Astrocyte (in vitro differentiated cells and primary cell): ENCODE data around the gene KLHL18. TPM values are rescaled to one million over a fixed set of nuclear protein-coding genes. Genes with fewer than 3 reads are reported as not detected.
"Not testable (repeated sequence)": the region's sequence is repeated elsewhere in the genome, so short reads cannot be mapped to it uniquely, and the experiment has no call there.

Source experiments
- DNase-seq: peaks from one replicate; pipeline ENCODE4 v3.0.0-alpha.2; 2010; ENCODE audit warnings: low read depth
- FAIRE-seq: peaks from 2 replicates; lab custom pipeline; 2011; peaks lifted over from hg19 to GRCh38; lab: Jason Lieb, UNC
- H2AFZ ChIP-seq: 2 replicates; pipeline ENCODE4 v1.6.0; 2012; ENCODE audit warnings: low read depth, low read length, inconsistent platforms
- H3K27ac ChIP-seq: 2 replicates; pipeline ENCODE4 v1.5.1; 2011; ENCODE audit warnings: low read depth, low read length, inconsistent platforms
- H3K27me3 ChIP-seq: 2 replicates; pipeline ENCODE4 v1.6.0; 2011; ENCODE audit warnings: low read length, inconsistent platforms; ENCODE audit not compliant: insufficient read depth
- H3K36me3 ChIP-seq: 2 replicates; pipeline ENCODE4 v1.5.1; 2011; ENCODE audit warnings: low read length, inconsistent platforms; ENCODE audit not compliant: insufficient read depth
- H3K4me1 ChIP-seq: 2 replicates; pipeline ENCODE4 v1.5.1; 2011; ENCODE audit warnings: low read length, inconsistent platforms; ENCODE audit not compliant: insufficient read depth
- H3K4me2 ChIP-seq: 2 replicates; pipeline ENCODE4 v1.6.0; 2012; ENCODE audit warnings: low read length, inconsistent platforms
- H3K4me3 ChIP-seq: 2 replicates; pipeline ENCODE4 v1.5.1; 2011; ENCODE audit warnings: low read depth, mild to moderate bottlenecking, low read length, inconsistent platforms; ENCODE audit not compliant: insufficient read depth
- H3K79me2 ChIP-seq: 2 replicates; pipeline ENCODE4 v1.6.0; 2012; ENCODE audit warnings: mild to moderate bottlenecking, low read length, inconsistent platforms; ENCODE audit not compliant: insufficient read depth
- H3K9ac ChIP-seq: 2 replicates; pipeline ENCODE4 v1.6.0; 2012; ENCODE audit warnings: mild to moderate bottlenecking, low read length, inconsistent platforms
- H3K9me3 ChIP-seq: 2 replicates; pipeline ENCODE4 v1.5.1; 2012; ENCODE audit warnings: low read depth, mild to moderate bottlenecking, low read length, inconsistent platforms; ENCODE audit not compliant: insufficient read depth
- H4K20me1 ChIP-seq: 2 replicates; pipeline ENCODE4 v1.6.0; 2012; ENCODE audit warnings: low read length, inconsistent platforms; ENCODE audit not compliant: insufficient read depth
- H3K27ac Mint-ChIP-seq: one replicate; pipeline ENCODE4 v1.8.0; 2021; ENCODE audit warnings: mild to moderate bottlenecking, mixed read lengths; ENCODE audit not compliant: unreplicated experiment
- H3K27me3 Mint-ChIP-seq: one replicate; pipeline ENCODE4 v1.8.0; 2021; ENCODE audit warnings: low read depth, mixed read lengths; ENCODE audit not compliant: unreplicated experiment
- H3K36me3 Mint-ChIP-seq: one replicate; pipeline ENCODE4 v1.8.0; 2021; ENCODE audit warnings: low read depth, mixed read lengths; ENCODE audit not compliant: unreplicated experiment
- H3K4me1 Mint-ChIP-seq: one replicate; pipeline ENCODE4 v1.8.0; 2021; ENCODE audit warnings: low read depth, mixed read lengths; ENCODE audit not compliant: unreplicated experiment
- H3K4me3 Mint-ChIP-seq: one replicate; pipeline ENCODE4 v1.8.0; 2021; ENCODE audit warnings: mild to moderate bottlenecking, moderate library complexity, mixed read lengths; ENCODE audit not compliant: unreplicated experiment
- H3K9me3 Mint-ChIP-seq: one replicate; pipeline ENCODE4 v1.8.0; 2021; ENCODE audit warnings: mild to moderate bottlenecking, mixed read lengths; ENCODE audit not compliant: unreplicated experiment
- CTCF ChIP-seq: IDR thresholded peaks from 2 replicates; pipeline ENCODE4 v1.5.1; 2011; ENCODE audit warnings: low read depth, mild to moderate bottlenecking, inconsistent platforms, low read length, moderate library complexity; ENCODE audit not compliant: insufficient read depth
- EZH2 ChIP-seq: IDR thresholded peaks from 2 replicates; pipeline ENCODE4 v1.6.1; 2012; ENCODE audit warnings: mild to moderate bottlenecking, low read length, inconsistent platforms; ENCODE audit not compliant: insufficient read depth
- total RNA-seq: library from RNA; stranded (reverse); gene quantifications from 2 replicates; pipeline ENCODE4 v1.2.1, GENCODE V29; 2021

The KLHL18 gene
- total RNA-seq, 1 donor from 2014 or later: 53.2 TPM

- no peak overlapping the region for H3K4me2 ChIP-seq
- FAIRE-seq (no peak), DNase-seq (no peak)
- no peak overlapping the region for H3K27ac Mint-ChIP-seq
- H3K9me3 ChIP-seq: peaks cover 16% of the 10 kb centered on the region
- no peaks in the 10 kb centered on the region for H4K20me1 ChIP-seq
- peaks cover 7% of the 10 kb centered on the region for H3K36me3 Mint-ChIP-seq
- H3K27me3 Mint-ChIP-seq: peaks cover 1% of the 10 kb centered on the region
- no peaks in the 10 kb centered on the region for H3K27me3 ChIP-seq
- no peak overlapping the region for H3K9ac ChIP-seq
- no peak for TF ChIP-seq CTCF
- no peak for TF ChIP-seq EZH2
- H3K4me1 ChIP-seq: no peaks in the 10 kb centered on the region
- H3K79me2 ChIP-seq: no peaks in the 10 kb centered on the region
- peaks cover 20% of the 10 kb centered on the region for H3K9me3 Mint-ChIP-seq
- no peaks in the 10 kb centered on the region for H3K4me1 Mint-ChIP-seq
- no peaks in the 10 kb centered on the region for H3K36me3 ChIP-seq
- no peak overlapping the region for H3K4me3 Mint-ChIP-seq
- H3K4me3 ChIP-seq: no peak overlapping the region
- no peak overlapping the region for H3K27ac ChIP-seq
- H2AFZ ChIP-seq: no peak overlapping the region
Observed at GRCh38 chr3:47356201-47356600, 73.5 kb downstream of the KLHL18 start.

- H3K36me3 ChIP-seq: no peaks in the 10 kb centered on the region
- peaks cover 16% of the 10 kb centered on the region for H3K9me3 ChIP-seq
- H3K4me2 ChIP-seq: no peak overlapping the region
- no peak overlapping the region for H3K9ac ChIP-seq
- no peak for TF ChIP-seq CTCF
- no peak for TF ChIP-seq EZH2
- Mint-ChIP-seq H3K4me1 (no peaks in the 10 kb centered on the region), H3K27me3 (peaks cover 1% of the 10 kb centered on the region), H3K9me3 (peaks cover 22% of the 10 kb centered on the region), H3K36me3 (peaks cover 7% of the 10 kb centered on the region), H3K27ac (no peak overlapping the region), H3K4me3 (no peak overlapping the region)
- DNase-seq (no peak), FAIRE-seq (no peak)
- no peaks in the 10 kb centered on the region for H3K79me2 ChIP-seq
- no peaks in the 10 kb centered on the region for H4K20me1 ChIP-seq
- no peak overlapping the region for H3K27ac ChIP-seq
- no peaks in the 10 kb centered on the region for H3K4me1 ChIP-seq
- H3K4me3 ChIP-seq: no peak overlapping the region
- no peaks in the 10 kb centered on the region for H3K27me3 ChIP-seq
- H2AFZ ChIP-seq: no peak overlapping the region
Observed at GRCh38 chr3:47359323-47359722, 76.6 kb downstream of the KLHL18 start.

- H3K36me3 ChIP-seq, H3K4me3 ChIP-seq, H2AFZ ChIP-seq, H4K20me1 ChIP-seq, H3K4me3 Mint-ChIP-seq, H3K27me3 Mint-ChIP-seq, H3K27ac ChIP-seq, H3K27ac Mint-ChIP-seq, H3K36me3 Mint-ChIP-seq, H3K79me2 ChIP-seq, H3K4me1 Mint-ChIP-seq, H3K9ac ChIP-seq, DNase-seq, H3K27me3 ChIP-seq, FAIRE-seq, H3K4me1 ChIP-seq, H3K4me2 ChIP-seq: not testable (repeated sequence)
- peaks cover 16% of the 10 kb centered on the region for H3K9me3 ChIP-seq
- H3K9me3 Mint-ChIP-seq: peaks cover 22% of the 10 kb centered on the region
Observed at GRCh38 chr3:47360110-47360517, 77.4 kb downstream of the KLHL18 start.
